ENCODE data around the gene TOR4A. TPM values are rescaled to one million over a fixed set of nuclear protein-coding genes. Genes with fewer than 3 reads are reported as not detected.

TOR4A gene
- total RNA-seq, 2 donors from 2014 or later: 1.6 to 7.3 TPM

DNA sequence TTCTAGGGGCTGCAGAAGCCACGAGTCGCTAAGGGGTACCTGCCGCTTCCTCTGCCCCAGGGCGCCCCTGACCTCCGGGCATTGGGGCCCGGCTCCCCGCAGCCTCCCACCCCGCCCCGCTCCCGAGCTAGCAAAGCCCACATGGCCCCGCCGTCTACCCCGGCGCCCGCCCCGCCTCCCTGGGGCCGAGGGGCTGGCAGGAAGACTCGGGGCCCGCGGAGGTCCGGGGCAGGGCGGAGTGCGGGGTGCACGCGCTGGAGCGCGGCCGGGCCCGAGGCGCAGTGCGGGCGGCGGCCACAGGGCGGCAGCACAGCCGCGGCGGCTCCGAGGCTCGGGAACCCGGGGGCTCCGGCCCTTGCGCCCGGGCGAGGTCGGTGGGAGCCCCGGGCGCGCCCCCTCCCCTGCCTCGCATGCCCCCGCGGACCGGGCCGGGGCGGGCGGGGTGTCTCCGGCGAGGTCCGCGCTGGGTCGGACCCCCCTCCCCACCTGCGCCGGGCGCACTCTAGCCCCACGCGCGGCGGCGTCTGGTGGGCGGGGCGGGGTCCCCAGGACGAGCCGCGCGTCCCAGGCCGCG is 17.8 kb downstream of the TOR4A start:
- peak overlapping the region; percentile 72 to 94 for H3K27ac ChIP-seq
- no peaks in the 10 kb centered on the region for H3K36me3 ChIP-seq
- peak overlapping the region; percentile 31 to 51 for H3K4me3 ChIP-seq
- 3% methylated on average over 22 of the region's 76 CpGs for WGBS
- no peaks in the 10 kb centered on the region for H3K9me3 ChIP-seq
- TF ChIP-seq POLR2AphosphoS5 (IDR thresholded peaks at IDR 0.05): no peak
- TF ChIP-seq POLR2A (IDR thresholded peaks at IDR 0.05): no peak
- TF ChIP-seq CTCF (IDR thresholded peaks at IDR 0.05): peak; percentile 42 to 93 (median 68)
- peaks cover 12% of the 10 kb centered on the region for H3K4me1 ChIP-seq (replicated peaks)
- no peaks in the 10 kb centered on the region for H3K27me3 ChIP-seq (replicated peaks; ENCODE audit: insufficient read depth)
- DNase-seq (ENCODE audit: low spot score): no peak
- intact Hi-C loops (cut with DNase I): loop anchor here (10.0 kb wide), 2 partner anchors 109 to 229 kb away; no protein-coding TSS in a partner anchor

DNA sequence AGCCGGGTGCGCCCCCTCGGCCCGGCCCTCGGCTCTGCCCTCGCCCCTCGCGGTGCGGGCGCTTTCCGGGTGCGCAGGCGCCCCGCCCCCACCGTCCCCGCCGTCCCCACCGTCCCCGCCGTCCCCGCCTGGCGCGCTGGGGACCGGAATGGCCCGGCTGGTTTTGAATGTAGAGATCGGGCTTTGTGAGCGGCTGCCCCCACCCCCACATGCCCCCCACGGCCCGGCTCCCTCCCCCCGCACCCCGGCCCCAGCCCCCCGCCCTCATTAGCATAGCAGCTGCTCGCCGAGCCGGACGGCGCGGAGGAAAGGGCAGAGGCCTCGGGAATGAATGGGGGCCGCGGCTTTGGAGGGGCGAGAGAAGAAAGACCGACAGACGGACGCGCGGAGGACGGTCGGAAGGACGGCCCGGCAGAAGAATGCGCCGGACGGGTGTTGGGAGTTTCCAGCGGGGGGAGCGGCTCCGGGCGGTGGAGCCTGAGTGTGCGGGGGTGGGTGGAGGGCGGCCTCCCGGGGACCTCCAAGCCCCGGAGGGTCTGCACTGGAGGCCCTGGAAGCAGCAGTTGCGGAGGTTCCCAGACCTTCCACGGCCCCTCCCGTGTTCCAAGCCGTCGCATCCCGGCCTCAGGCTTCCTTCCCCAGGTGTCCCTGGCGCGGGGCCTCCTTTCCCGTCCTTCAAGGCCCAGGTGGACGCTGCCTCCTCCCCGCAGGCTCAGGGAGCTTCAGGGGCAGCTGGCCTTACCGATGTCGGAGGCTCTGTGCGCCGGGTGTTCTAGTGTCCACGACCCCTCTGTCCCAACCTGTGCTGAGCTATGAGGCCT is 18.5 kb downstream of the TOR4A start:
- H3K9me3 ChIP-seq: no peaks in the 10 kb centered on the region
- TF ChIP-seq POLR2A (IDR thresholded peaks at IDR 0.05) (no peak), POLR2AphosphoS5 (IDR thresholded peaks at IDR 0.05) (no peak), CTCF (IDR thresholded peaks at IDR 0.05) (no peak)
- no peaks in the 10 kb centered on the region for H3K36me3 ChIP-seq
- peaks cover 12% of the 10 kb centered on the region for H3K4me1 ChIP-seq (replicated peaks)
- WGBS: 28% methylated on average over 46 of the region's 78 CpGs
- H3K4me3 ChIP-seq: peak overlapping the region; percentile 31 to 51
- no peak for DNase-seq (ENCODE audit: low spot score)
- intact Hi-C loops (cut with DNase I): loop anchor here (10.0 kb wide), 2 partner anchors 109 to 229 kb away; no protein-coding TSS in a partner anchor
- H3K27ac ChIP-seq: peak overlapping the region; percentile 30 to 94
- no peaks in the 10 kb centered on the region for H3K27me3 ChIP-seq (replicated peaks; ENCODE audit: insufficient read depth)

DNA sequence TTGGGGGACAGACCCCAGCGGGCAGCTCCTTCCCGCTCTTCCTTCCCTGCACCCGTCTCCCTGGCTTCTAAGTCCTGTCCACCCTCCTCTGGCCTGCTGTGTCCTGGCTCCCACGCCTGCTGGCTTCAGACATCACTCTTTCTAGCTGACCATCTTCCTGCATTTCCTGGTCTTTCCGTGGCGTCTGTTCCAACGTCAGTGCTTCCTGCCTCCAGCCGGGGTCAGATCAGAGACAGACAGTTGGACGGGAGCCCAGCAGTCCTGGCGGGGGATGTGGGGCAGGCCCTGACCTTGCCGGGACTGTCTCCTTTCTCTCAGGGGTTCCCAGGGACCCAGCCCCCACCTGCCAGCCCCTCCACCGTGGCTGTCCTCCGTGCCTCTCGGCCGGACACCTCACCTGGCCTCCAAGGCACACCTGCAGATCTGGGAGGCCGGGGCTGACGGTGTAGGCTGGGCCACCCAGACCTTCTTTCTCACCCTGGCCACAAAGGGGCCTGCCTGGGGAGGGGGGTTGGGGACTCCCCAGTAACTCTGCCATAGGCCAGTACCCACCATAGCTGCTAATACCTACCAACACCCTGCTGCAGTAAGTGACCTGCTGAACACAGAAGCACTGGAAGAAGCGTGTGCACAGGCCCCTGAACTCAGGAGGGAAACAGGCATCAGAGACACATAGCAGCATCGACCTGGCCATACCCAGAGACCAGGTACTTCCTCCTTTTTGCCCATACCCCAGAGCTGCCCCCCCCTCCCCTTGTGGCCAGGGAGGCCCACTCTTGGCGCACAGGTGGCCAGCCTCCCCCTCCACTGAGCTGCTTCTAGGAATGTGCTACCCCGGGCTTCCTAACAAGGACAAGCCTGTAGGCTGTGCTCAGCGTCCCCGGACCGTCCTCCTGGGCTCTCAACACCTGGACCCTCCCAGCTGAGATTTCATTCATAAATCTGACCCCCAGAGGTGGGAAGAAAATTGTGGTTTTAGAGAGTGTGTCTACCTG is 19.4 kb downstream of the TOR4A start:
- intact Hi-C loops (cut with DNase I): loop anchor here (10.0 kb wide), 2 partner anchors 108 to 228 kb away; no protein-coding TSS in a partner anchor
- H3K27ac ChIP-seq: peak overlapping the region; percentile 30 to 94
- H3K4me1 ChIP-seq (replicated peaks): peaks cover 12% of the 10 kb centered on the region
- H3K4me3 ChIP-seq: no peak overlapping the region
- H3K9me3 ChIP-seq: no peaks in the 10 kb centered on the region
- no peaks in the 10 kb centered on the region for H3K27me3 ChIP-seq (replicated peaks; ENCODE audit: insufficient read depth)
- WGBS: 70% methylated on average over 24 of the region's 24 CpGs
- no peak for DNase-seq (ENCODE audit: low spot score)
- TF ChIP-seq POLR2A (IDR thresholded peaks at IDR 0.05) (no peak), POLR2AphosphoS5 (IDR thresholded peaks at IDR 0.05) (peak; percentile 16), CTCF (IDR thresholded peaks at IDR 0.05) (no peak)
- no peaks in the 10 kb centered on the region for H3K36me3 ChIP-seq

DNA sequence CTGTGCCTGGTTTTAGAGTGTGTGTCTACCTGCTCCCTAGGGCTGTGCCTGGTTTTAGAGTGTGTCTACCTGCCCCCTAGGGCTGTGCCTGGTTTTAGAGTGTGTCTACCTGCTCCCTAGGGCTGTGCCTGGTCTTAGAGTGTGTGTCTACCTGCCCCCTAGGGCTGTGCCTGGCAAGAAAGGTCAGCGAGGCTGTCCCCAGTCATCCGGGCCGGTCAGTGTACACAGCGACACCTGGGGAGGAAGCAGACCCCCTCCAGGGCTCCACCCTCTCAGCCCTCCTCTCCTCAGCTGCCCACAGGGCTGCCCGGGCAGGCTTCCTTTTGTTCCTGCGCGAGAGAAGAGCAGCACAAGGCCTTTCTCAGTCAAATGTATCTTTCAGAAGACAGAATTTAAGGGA is 20.4 kb downstream of the TOR4A start:
- H3K27me3 ChIP-seq (replicated peaks; ENCODE audit: insufficient read depth): no peaks in the 10 kb centered on the region
- no peak overlapping the region for H3K4me3 ChIP-seq
- peaks cover 18% of the 10 kb centered on the region for H3K4me1 ChIP-seq (replicated peaks)
- no peak for DNase-seq (ENCODE audit: low spot score)
- H3K27ac ChIP-seq: peak overlapping the region; percentile 78 to 94
- 49% methylated on average over 7 of the region's 7 CpGs for WGBS
- intact Hi-C loops (cut with DNase I): loop anchor here (10.0 kb wide), 2 partner anchors 107 to 227 kb away; no protein-coding TSS in a partner anchor
- H3K9me3 ChIP-seq: no peaks in the 10 kb centered on the region
- no peaks in the 10 kb centered on the region for H3K36me3 ChIP-seq
- no peak for TF ChIP-seq POLR2AphosphoS5 (IDR thresholded peaks at IDR 0.05)
- no peak for TF ChIP-seq POLR2A (IDR thresholded peaks at IDR 0.05)
- no peak for TF ChIP-seq CTCF (IDR thresholded peaks at IDR 0.05)

All from prostate gland (tissue), 2 donors.